GM23338 (cell line): ENCODE measurements around the gene MCAM. TPM values are rescaled to one million over a fixed set of nuclear protein-coding genes. Genes with fewer than 3 reads are reported as not detected.

Source experiments
- ATAC-seq: fragments of 200-7000 bp; cut with Tn5 transposase; 3 replicates; pipeline ENCODE4 v1.9.1; 2020
- DNase-seq: peaks from one replicate; pipeline ENCODE4 v3.0.0-alpha.2; 2015; ENCODE audit warnings: low spot score
- H2AFZ ChIP-seq: fragments of 200-600 bp; sonication (generic); 2 replicates; pipeline ENCODE4 v1.8.0; 2016; ENCODE audit warnings: antibody characterized with exemption, mild to moderate bottlenecking, moderate library complexity
- H3F3A ChIP-seq: fragments of 200-600 bp; sonication (generic); replicated peaks from 2 replicates; pipeline ENCODE4 v1.8.0; 2017; ENCODE audit warnings: antibody characterized with exemption, mixed run types, low read depth
- H3K27ac ChIP-seq: fragments of 200-600 bp; sonication (generic); 2 replicates; pipeline ENCODE4 v1.6.1; 2016; ENCODE audit warnings: low read depth
- H3K27me3 ChIP-seq: fragments of 200-600 bp; sonication (generic); 2 replicates; pipeline ENCODE4 v1.8.0; 2016; ENCODE audit warnings: mild to moderate bottlenecking, mixed run types, moderate library complexity; ENCODE audit not compliant: insufficient read depth
- H3K36me3 ChIP-seq: fragments of 200-600 bp; sonication (generic); 2 replicates; pipeline ENCODE4 v1.8.0; 2016; ENCODE audit warnings: mild to moderate bottlenecking; ENCODE audit not compliant: insufficient read depth
- H3K4me1 ChIP-seq: fragments of 200-600 bp; sonication (generic); 2 replicates; pipeline ENCODE4 v1.8.0; 2016; ENCODE audit warnings: mild to moderate bottlenecking, moderate library complexity; ENCODE audit not compliant: insufficient read depth
- H3K4me2 ChIP-seq: fragments of 200-600 bp; sonication (generic); 2 replicates; pipeline ENCODE4 v1.7.1; 2017; ENCODE audit warnings: mixed run types
- H3K4me3 ChIP-seq: fragments of 200-600 bp; sonication (generic); 2 replicates; pipeline ENCODE4 v1.6.1; 2016; ENCODE audit warnings: mixed run types
- H3K79me2 ChIP-seq: fragments of 200-600 bp; sonication (generic); replicated peaks from 2 replicates; pipeline ENCODE4 v1.8.0; 2017; ENCODE audit warnings: mild to moderate bottlenecking; ENCODE audit not compliant: insufficient read depth
- H3K9me2 ChIP-seq: fragments of 200-600 bp; sonication (generic); 2 replicates; pipeline ENCODE4 v1.8.0; 2017; ENCODE audit not compliant: insufficient read depth
- H4K20me1 ChIP-seq: fragments of 200-600 bp; sonication (generic); replicated peaks from 2 replicates; pipeline ENCODE4 v1.8.0; 2017; ENCODE audit warnings: mild to moderate bottlenecking; ENCODE audit not compliant: insufficient read depth
- H3K27ac Mint-ChIP-seq: 2 replicates; pipeline ENCODE4 v1.8.0; 2020; ENCODE audit warnings: inconsistent platforms, mild to moderate bottlenecking, moderate library complexity, mixed read lengths
- H3K27me3 Mint-ChIP-seq: 3 replicates; pipeline ENCODE4 v1.8.0; 2022; ENCODE audit warnings: low read depth, mild to moderate bottlenecking, moderate library complexity, mixed read lengths, inconsistent platforms; ENCODE audit not compliant: insufficient read depth, poor library complexity
- H3K36me3 Mint-ChIP-seq: 3 replicates; pipeline ENCODE4 v1.8.0; 2021; ENCODE audit warnings: low read depth, mild to moderate bottlenecking, inconsistent platforms, moderate library complexity, mixed read lengths
- H3K4me1 Mint-ChIP-seq: 3 replicates; pipeline ENCODE4 v1.8.0; 2020; ENCODE audit warnings: mild to moderate bottlenecking, inconsistent platforms, mixed read lengths
- H3K4me3 Mint-ChIP-seq: 3 replicates; pipeline ENCODE4 v1.8.0; 2021; ENCODE audit warnings: moderate library complexity, mild to moderate bottlenecking, inconsistent platforms, mixed read lengths
- H3K9me3 Mint-ChIP-seq: 3 replicates; pipeline ENCODE4 v1.8.0; 2020; ENCODE audit warnings: moderate library complexity, mild to moderate bottlenecking, inconsistent platforms, mixed read lengths
- CREB1 ChIP-seq: fragments of 250-450 bp; sonication (Bioruptor Pico); IDR thresholded peaks from 2 replicates; pipeline ENCODE4 v1.5.0; 2020; ENCODE audit warnings: low read depth, mild to moderate bottlenecking, moderate library complexity
- CTCF ChIP-seq, 2 experiments: fragments of 200-600 bp in 1 of 2; sonication (generic) in 1 of 2; conservative IDR thresholded peaks; 2 replicates each; pipeline versions ENCODE4 v1.5.1 to v1.6.1; 2016 to 2017; ENCODE audit warnings: antibody characterized with exemption in 2 of 2, low read depth in 2 of 2, mild to moderate bottlenecking in 2 of 2, moderate library complexity in 1 of 2
- ETS1 ChIP-seq: IDR thresholded peaks from 2 replicates; pipeline ENCODE4 v1.6.1; 2016; ENCODE audit warnings: antibody characterized with exemption
- EZH2 ChIP-seq: fragments of 200-600 bp; sonication (generic); IDR thresholded peaks from one replicate; pipeline ENCODE4 v1.8.0; 2017; ENCODE audit warnings: antibody characterized with exemption, mild to moderate bottlenecking, low read depth; ENCODE audit not compliant: unreplicated experiment
- EZH2phosphoT487 ChIP-seq: fragments of 200-600 bp; sonication (generic); IDR thresholded peaks from one replicate; pipeline ENCODE4 v1.8.1; 2018; ENCODE audit warnings: antibody characterized with exemption; ENCODE audit not compliant: unreplicated experiment
- JUNB ChIP-seq: IDR thresholded peaks from one replicate; pipeline ENCODE4 v1.6.1; 2016; ENCODE audit warnings: antibody characterized with exemption; ENCODE audit not compliant: unreplicated experiment
- NANOG ChIP-seq: IDR thresholded peaks from 2 replicates; pipeline ENCODE4 v1.6.1; 2016; ENCODE audit warnings: antibody characterized with exemption, borderline replicate concordance
- POLR2AphosphoS5 ChIP-seq: IDR thresholded peaks from 2 replicates; pipeline ENCODE4 v1.6.1; 2016; ENCODE audit warnings: antibody characterized with exemption, low read depth
- REST ChIP-seq: IDR thresholded peaks from one replicate; pipeline ENCODE4 v1.6.1; 2018; ENCODE audit warnings: antibody characterized with exemption; ENCODE audit not compliant: unreplicated experiment
- STAT1 ChIP-seq: IDR thresholded peaks from one replicate; pipeline ENCODE4 v1.6.1; 2016; ENCODE audit warnings: antibody characterized with exemption; ENCODE audit not compliant: unreplicated experiment
- ZNF114 ChIP-seq: fragments of 250-450 bp; sonication (Bioruptor Pico); IDR thresholded peaks from 2 replicates; pipeline ENCODE4 v1.5.0; 2020; ENCODE audit warnings: mild to moderate bottlenecking, moderate library complexity
- ZNF331 ChIP-seq: fragments of 250-450 bp; sonication (Bioruptor Pico); IDR thresholded peaks from 2 replicates; pipeline ENCODE4 v1.5.0; 2020; ENCODE audit warnings: low read depth, mild to moderate bottlenecking, moderate library complexity
- ZNF462 ChIP-seq: fragments of 250-450 bp; sonication (Bioruptor Pico); IDR thresholded peaks from 2 replicates; pipeline ENCODE4 v1.5.0; 2020; ENCODE audit warnings: mild to moderate bottlenecking, moderate library complexity
- polyA plus RNA-seq: library from polyadenylated mRNA; unstranded; fragments of >200 nt; fragmentation: Nextera tagmentation; extraction: Ambion mirVana; gene quantifications from 2 replicates; pipeline ENCODE4 v1.2.1, GENCODE V29; 2016
- total RNA-seq: library from RNA; depleted of rRNA; stranded (reverse); fragments of >200 nt; shearing (Covaris generic); gene quantifications from 2 replicates; pipeline ENCODE4 v1.2.3, GENCODE V29; 2014

Gene MCAM
- total and polyA plus RNA-seq, 2 experiments from 2014 or later = 8.9 to 79.5 TPM

GRCh38 chr11:119258983-119259382 is 57.9 kb downstream of the MCAM start:
- DNase-seq = no peak
- peak overlapping the region; percentile 2; the same call in 1 of the 2 replicates for H3K27ac Mint-ChIP-seq
- no peak for ATAC-seq
- TF ChIP-seq POLR2AphosphoS5 (no peak), JUNB (no peak), NANOG (no peak), CTCF (conservative IDR thresholded peaks at IDR 0.05; ENCODE audit: low read depth in 2 of 2) (no peak), STAT1 (no peak), ETS1 (no peak), EZH2 (no peak), REST (no peak), ZNF331 (no peak), ZNF114 (CRISPR knock-in tag) (no peak), ZNF462 (CRISPR knock-in tag) (no peak), EZH2phosphoT487 (no peak), CREB1 (CRISPR knock-in tag) (no peak)
- H3K4me1 ChIP-seq = peaks cover 20% of the 10 kb centered on the region
- H3K4me3 ChIP-seq = no peak overlapping the region
- no peaks in the 10 kb centered on the region for H3K27me3 Mint-ChIP-seq
- no peaks in the 10 kb centered on the region for H3K27me3 ChIP-seq
- H3K36me3 ChIP-seq = no peaks in the 10 kb centered on the region
- H3K4me3 Mint-ChIP-seq = no peak overlapping the region
- no peak overlapping the region; the same call in 1 of the 2 replicates for H3K4me2 ChIP-seq
- no peaks in the 10 kb centered on the region for H3K36me3 Mint-ChIP-seq
- no peaks in the 10 kb centered on the region for H3F3A ChIP-seq
- no peaks in the 10 kb centered on the region for H3K9me3 Mint-ChIP-seq
- no peaks in the 10 kb centered on the region for H3K9me2 ChIP-seq
- no peak overlapping the region for H3K27ac ChIP-seq
- H2AFZ ChIP-seq = no peak overlapping the region
- H3K4me1 Mint-ChIP-seq = peaks cover 21% of the 10 kb centered on the region
- H4K20me1 ChIP-seq = peaks cover 46% of the 10 kb centered on the region
- peaks cover 98% of the 10 kb centered on the region for H3K79me2 ChIP-seq
